ENCODE results near the gene TK1.

TK1 gene

GRCh38 chr17:78219396-78220150 lies 32.7 kb upstream of the TK1 start:
- DNase-seq (ENCODE audit: low read depth): no peak

GRCh38 chr17:78214706-78215061 lies 27.8 kb upstream of the TK1 start:
- no peak for DNase-seq (ENCODE audit: low read depth)

DNA sequence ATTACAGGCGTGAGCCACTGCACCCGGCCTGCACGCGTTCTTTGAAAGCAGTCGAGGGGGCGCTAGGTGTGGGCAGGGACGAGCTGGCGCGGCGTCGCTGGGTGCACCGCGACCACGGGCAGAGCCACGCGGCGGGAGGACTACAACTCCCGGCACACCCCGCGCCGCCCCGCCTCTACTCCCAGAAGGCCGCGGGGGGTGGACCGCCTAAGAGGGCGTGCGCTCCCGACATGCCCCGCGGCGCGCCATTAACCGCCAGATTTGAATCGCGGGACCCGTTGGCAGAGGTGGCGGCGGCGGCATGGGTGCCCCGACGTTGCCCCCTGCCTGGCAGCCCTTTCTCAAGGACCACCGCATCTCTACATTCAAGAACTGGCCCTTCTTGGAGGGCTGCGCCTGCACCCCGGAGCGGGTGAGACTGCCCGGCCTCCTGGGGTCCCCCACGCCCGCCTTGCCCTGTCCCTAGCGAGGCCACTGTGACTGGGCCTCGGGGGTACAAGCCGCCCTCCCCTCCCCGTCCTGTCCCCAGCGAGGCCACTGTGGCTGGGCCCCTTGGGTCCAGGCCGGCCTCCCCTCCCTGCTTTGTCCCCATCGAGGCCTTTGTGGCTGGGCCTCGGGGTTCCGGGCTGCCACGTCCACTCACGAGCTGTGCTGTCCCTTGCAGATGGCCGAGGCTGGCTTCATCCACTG lies 27.3 kb upstream of the TK1 start, which contains the start of gene BIRC5:
TSS of gene BIRC5 (plus strand) at position 238 of the 690 bp plus-strand sequence. CDS start at position 302, 64 bp downstream.
- peak; percentile 85 for DNase-seq (ENCODE audit: low read depth)

GRCh38 chr17:78211032-78211431 lies 24.2 kb upstream of the TK1 start:
- DNase-seq (ENCODE audit: low read depth): no peak

- no peak for DNase-seq (ENCODE audit: low read depth)
Measured at GRCh38 chr17:78210111-78210510, 23.3 kb upstream of the TK1 start.

DNA sequence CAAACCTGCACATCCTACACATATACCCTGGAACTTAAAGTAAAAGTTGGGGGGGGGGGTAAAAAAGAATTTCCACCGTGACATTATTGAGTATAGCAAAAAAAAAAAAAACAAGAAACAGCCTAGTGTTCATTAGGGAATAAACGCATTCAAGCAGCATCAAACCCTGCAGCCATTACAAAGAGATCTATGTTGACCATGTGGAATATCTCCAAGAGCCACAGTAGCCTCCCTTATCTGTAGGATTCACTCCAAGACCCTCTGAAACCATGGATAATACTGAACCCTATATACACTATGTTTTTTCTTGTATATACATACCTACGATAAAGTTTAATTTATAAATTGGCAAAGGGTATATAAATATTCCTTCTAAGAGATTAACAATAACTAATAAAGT lies 21.6 kb upstream of the TK1 start:
- no peak for DNase-seq (ENCODE audit: low read depth)

DNA sequence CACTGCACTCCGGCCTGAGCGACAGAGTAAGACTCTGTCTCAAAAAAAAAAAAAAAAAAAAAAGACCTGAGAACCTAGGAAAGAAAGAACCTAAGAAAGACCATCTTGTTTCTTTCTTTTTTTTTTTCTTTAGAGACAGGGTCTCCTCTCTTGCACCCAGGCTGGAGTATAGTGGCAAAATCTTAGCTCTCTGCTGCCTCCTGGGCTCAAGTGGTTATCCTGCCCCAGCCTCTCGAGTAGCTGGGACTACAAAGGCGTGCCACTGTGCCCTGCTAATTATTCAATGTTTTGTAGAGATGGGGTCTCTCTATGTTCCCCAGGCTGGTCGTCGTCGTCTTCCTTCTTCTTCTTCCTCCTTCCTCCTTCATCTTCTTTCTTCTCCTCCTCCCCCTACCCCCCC lies 19.4 kb upstream of the TK1 start:
- no peak for DNase-seq (ENCODE audit: low read depth)

GRCh38 chr17:78205124-78205775 lies 18.4 kb upstream of the TK1 start:
- DNase-seq (ENCODE audit: low read depth): no peak

DNA sequence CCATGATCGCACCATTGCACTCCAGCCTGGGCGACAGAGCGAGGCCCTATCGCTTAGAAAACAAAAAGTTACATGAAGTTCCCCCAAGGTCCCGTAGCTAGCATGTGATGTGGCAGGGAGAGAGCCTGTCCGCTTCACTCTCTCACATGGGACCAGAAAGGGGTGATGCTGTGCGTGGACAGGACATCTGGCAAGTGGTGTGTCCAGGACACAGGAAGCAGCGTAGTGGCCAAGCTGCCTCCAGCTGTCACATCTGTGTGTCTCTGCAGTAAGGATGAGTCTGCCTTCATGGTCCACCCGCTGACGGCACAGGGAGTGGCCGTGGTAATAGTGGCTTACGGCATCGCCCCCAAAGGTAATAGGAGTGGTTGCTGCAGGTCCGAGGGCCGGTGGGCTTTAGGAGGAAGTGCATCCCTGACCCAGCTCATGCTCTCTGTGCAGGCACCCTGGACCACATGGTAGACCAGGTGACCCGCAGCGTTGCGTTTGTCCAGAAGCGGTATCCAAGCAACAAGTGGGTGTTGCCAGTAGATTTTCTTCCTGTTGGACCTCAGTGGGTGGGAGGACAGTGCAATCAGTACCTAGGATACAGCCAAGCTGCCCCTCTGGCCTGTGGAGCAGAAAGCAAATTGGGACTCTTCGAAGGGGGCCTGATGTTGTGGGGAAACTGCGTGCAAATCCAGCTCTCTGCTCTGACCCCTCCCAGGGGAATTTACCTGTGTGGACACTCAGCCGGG lies 17.7 kb upstream of the TK1 start:
- no peak for DNase-seq (ENCODE audit: low read depth)

GRCh38 chr17:78202666-78203065 lies 15.8 kb upstream of the TK1 start:
- DNase-seq (ENCODE audit: low read depth): no peak

GRCh38 chr17:78200451-78200850 lies 13.6 kb upstream of the TK1 start:
- no peak for DNase-seq (ENCODE audit: low read depth)

DNA sequence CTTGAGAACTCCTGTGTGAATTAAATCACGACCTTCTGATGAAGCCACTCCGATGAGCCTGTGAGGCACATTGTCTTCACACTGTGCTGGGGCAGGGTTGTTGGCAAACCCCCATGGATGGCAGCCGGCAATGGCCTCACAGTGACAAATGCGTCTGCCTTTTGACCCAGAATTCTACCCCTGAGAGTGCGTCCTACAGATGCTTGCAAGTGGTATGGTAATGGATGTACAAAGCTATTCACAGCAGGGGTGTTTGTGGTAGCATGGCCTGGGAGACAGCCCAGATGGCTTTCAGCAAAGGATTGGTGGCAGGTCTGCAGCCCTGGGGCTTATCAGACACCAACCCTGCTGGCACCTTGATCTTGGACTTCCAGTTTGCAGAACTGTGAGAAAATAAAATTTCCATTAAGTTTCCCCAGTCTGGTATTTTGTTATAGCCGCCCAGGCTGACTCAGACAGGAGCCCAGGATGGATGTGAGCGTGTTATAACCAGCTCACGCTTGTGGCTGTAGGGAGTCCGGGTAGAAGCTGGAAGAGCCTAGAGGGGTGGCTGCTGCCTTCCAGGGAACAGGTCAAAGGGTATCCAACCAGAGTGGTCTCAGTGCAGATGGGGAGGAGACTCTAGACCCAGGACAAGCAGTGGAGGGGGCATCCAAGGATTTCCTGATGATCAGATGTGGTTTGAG lies 10.4 kb upstream of the TK1 start:
- DNase-seq (ENCODE audit: low read depth): no peak

DNA sequence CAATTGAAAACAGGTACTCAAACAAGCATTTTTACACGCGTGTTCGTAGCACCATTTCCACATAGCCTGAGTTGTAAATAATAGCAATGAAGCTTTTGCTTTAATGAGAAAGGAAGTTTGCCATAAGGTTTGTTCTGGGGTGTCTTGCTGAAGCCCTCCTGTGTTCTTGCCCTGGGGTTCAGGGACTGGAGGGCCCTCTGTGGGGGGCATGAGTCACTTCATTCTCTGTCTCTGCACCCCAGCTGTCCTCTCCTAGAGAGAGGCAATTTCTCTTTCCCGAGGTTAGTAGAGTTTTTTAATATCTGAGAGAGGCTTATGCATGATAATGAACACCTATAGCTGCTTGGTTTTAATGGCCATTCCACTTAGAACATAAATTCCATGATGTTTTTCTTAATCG lies 9.9 kb upstream of the TK1 start:
- DNase-seq (ENCODE audit: low read depth): no peak

GRCh38 chr17:78185981-78186691 lies 716 bp downstream of the TK1 start:
- no peak for DNase-seq (ENCODE audit: low read depth)

DNA sequence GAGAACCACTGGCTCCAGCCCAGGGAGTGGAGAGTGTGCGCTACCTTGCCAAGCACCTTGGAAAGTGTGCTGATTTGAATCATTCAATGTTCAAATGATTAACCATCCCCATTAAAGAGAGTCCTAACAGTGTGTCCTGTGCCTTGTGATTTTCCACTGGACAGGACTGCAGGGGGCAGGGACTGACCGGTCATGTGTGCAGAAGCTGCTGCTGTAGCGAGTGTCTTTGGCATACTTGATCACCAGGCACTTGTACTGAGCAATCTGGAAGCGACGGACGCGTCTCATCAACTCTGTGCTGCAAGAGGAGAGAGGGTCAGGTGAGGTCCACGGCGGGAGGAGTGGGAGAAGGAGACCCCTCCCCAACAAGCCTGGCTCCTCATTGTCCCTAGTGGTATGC lies 2.0 kb downstream of the TK1 start:
- DNase-seq (ENCODE audit: low read depth): no peak

DNA sequence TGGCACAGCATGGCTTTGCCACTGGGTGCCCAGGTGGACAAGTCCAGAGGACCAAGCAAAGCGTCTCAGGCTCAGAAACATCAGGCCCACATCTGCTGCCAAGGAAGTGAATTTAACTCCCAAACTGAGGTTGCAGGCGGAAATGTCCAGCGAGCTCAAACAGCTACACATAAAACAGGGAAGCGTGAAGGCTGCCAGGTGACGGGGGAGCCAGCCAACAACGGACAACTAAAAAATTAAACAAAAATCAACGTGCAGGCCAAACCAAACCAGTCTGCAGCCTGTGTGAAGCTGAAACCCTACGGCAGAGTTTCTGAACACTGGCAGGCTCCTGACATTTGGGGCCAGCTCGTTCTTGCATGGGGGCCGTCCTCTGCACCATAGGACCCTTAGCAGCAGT lies 2.5 kb downstream of the TK1 start:
- DNase-seq (ENCODE audit: low read depth): no peak

DNA sequence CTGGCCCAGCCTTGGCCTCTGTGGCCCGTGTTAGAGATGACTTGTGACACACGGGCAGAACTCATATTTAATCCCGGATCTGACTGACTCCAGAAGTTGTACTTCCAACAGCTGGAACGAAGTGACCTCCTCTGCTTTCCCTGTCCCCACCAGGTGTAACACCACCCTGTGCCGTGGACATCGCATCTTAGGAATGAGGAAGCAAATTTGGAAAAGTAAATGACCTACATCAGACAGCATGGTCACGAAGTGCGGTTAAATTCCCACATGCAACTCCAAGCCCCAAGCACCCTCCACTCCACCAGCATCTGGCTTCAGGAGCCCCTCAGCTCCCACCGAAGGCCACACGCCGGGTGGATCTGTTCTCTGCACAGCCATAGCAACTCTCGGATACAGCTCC lies 2.9 kb downstream of the TK1 start:
- no peak for DNase-seq (ENCODE audit: low read depth)

GRCh38 chr17:78182504-78182903 lies 4.3 kb downstream of the TK1 start:
- no peak for DNase-seq (ENCODE audit: low read depth)

DNA sequence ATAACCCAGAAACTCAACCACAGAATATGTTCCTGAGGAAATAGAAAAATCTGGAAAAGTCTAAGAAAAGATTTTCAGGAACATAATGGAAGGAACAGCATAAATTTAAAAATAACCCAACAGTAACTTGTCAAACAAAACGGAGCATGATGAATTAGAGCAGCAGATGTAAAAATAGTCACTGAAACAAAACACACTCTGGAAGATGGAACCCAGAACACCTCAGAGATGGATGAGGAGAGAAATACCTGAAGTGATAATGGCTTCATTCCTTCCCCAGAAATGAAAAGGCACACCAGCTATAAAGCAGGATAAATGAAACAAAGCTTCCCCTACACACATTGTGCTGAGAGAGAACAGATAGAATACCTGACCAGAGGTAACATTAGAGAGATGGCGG lies 6.3 kb downstream of the TK1 start:
- DNase-seq (ENCODE audit: low read depth): no peak

DNA sequence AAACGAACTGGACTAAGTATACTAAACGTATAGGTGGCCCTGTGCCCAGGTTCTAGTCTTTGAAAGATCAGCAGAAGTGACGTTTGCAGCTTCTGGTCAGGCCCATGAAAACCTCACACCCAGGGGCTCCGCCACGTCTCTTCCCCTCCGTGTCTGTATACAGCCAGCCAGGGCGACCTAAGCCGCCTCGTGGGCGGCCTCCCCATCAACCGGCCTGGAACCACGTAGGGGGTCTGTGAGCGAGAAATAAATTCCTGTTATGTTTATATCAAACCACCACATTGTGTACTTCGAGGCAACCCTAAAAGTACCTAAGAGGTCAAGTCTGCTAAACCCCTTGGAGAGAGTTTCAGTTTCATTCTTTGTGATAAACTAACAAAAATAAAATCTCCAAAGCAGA lies 6.8 kb downstream of the TK1 start:
- no peak for DNase-seq (ENCODE audit: low read depth)

GRCh38 chr17:78179372-78179771 lies 7.5 kb downstream of the TK1 start:
- no peak for DNase-seq (ENCODE audit: low read depth)

Data from stimulated activated CD8-positive, alpha-beta memory T cell treated with anti-CD3 and anti-CD28 coated beads, Interleukin-7, amount 100 ng/mL, for 24 hours (primary cell).